Aorta (tissue), 5 donors: ENCODE data around the gene CDH2. TPM values are rescaled to one million over a fixed set of nuclear protein-coding genes. Genes with fewer than 3 reads are reported as not detected.

ENCODE experiments used
- ATAC-seq: fragments of 200-7000 bp; cut with Tn5 transposase; one replicate; pipeline ENCODE4 v1.9.1; 2022; ENCODE audit warnings: moderate library complexity; ENCODE audit not compliant: low FRiP score
- DNase-seq, 2 donors: peaks; one replicate each; pipeline ENCODE4 v3.0.0-alpha.2; 2020
- H3K27ac ChIP-seq, 2 donors: one replicate each; pipeline ENCODE4 v1.5.1; 2013; ENCODE audit warnings: low read length in 2 of 2, mild to moderate bottlenecking in 2 of 2, moderate library complexity in 2 of 2, control low read depth in 1 of 2, inconsistent platforms in 1 of 2, low read depth in 1 of 2
- H3K27me3 ChIP-seq, 2 donors: one replicate each; pipeline ENCODE4 v1.6.1; 2013; ENCODE audit warnings: control low read depth in 1 of 2, low read length in 1 of 2, mild to moderate bottlenecking in 1 of 2, moderate library complexity in 1 of 2; ENCODE audit not compliant: insufficient read depth in 2 of 2, control insufficient read depth in 1 of 2
- H3K36me3 ChIP-seq, 2 donors: one replicate each; pipeline ENCODE4 v1.6.1; 2013; ENCODE audit warnings: control low read depth in 1 of 2, low read length in 1 of 2, mild to moderate bottlenecking in 1 of 2; ENCODE audit not compliant: insufficient read depth in 2 of 2, control insufficient read depth in 1 of 2
- H3K4me1 ChIP-seq, 2 donors: one replicate each; pipeline ENCODE4 v1.6.1; 2013; ENCODE audit warnings: low read length in 2 of 2, control low read depth in 1 of 2, mild to moderate bottlenecking in 1 of 2, moderate library complexity in 1 of 2; ENCODE audit not compliant: insufficient read depth in 2 of 2, control insufficient read depth in 1 of 2
- H3K4me3 ChIP-seq, 2 donors: one replicate each; pipeline ENCODE4 v1.5.1; 2013; ENCODE audit warnings: low read length in 2 of 2, control low read depth in 1 of 2, mild to moderate bottlenecking in 1 of 2
- H3K9me3 ChIP-seq: one replicate; pipeline ENCODE4 v1.6.1; 2013; ENCODE audit warnings: mild to moderate bottlenecking, low read length; ENCODE audit not compliant: control insufficient read depth
- WGBS, 2 donors: extraction: QIAGEN DNeasy Blood & Tissue Kit; methylation state at CpG; one replicate each; pipeline ENCODE4 v1.1.7; 2013; 5-methylcytosine and 5-hydroxymethylcytosine counted together
- intact Hi-C, 2 donors: fragments of 100-400 bp; cut with DNase I; formaldehyde crosslinking; loops; one replicate each; pipeline versions ENCODE4 v1.14.2 to v1.15.0; 2022
- polyA plus RNA-seq, 2 donors: library from polyadenylated mRNA; stranded (reverse); fragments of 200-250 nt; gene quantifications; one replicate each; pipeline ENCODE4 v1.2.3, GENCODE V29; 2013
- total RNA-seq, 2 donors: library from RNA; stranded (reverse); fragmentation: NEBNext Ultra II Directional; extraction: Animal tissue kit (Norgen Biotek cat#: 25700); gene quantifications; one replicate each; pipeline ENCODE4 v1.2.1, GENCODE V29; 2021
- donor health status: healthy with polysubstance abuse.
- donor health status: Bipolar disorder and iron deficiency.
- donor health status: DM: no; HTN: no; CAD: no.
- donor health status: DM: no; HTN: no; CAD: no.
- donor health status: DM: yes; HTN: yes; CAD: no.

The CDH2 gene
- total and polyA plus RNA-seq, 4 donors: 6.9 to 13.9 (median 11.4) TPM

GRCh38 chr18:28004606-28005005 is 172.3 kb downstream of the CDH2 start:
- 0 to 8% methylated on average over 1 of the region's 1 CpG for WGBS, 2 donors
- H3K27me3 ChIP-seq: no peaks in the 10 kb centered on the region
- ATAC-seq: no peak
- no peak overlapping the region for H3K27ac ChIP-seq
- no peaks in the 10 kb centered on the region for H3K9me3 ChIP-seq
- intact Hi-C loops: loop anchor here in 1 of 2 donors (2.0 kb wide), 1 partner anchor 172 kb away; the partner anchor contains the start of gene CDH2
- no peak overlapping the region for H3K4me3 ChIP-seq
- no peak for DNase-seq
- no peaks in the 10 kb centered on the region for H3K36me3 ChIP-seq
- no peaks in the 10 kb centered on the region for H3K4me1 ChIP-seq

- Histone ChIP-seq H3K36me3 (no peaks in the 10 kb centered on the region), H3K4me1 (no peaks in the 10 kb centered on the region), H3K27me3 (no peaks in the 10 kb centered on the region), H3K4me3 (no peak overlapping the region), H3K27ac (no peak overlapping the region), H3K9me3 (no peaks in the 10 kb centered on the region)
- DNase-seq: no peak
- ATAC-seq: peak; percentile 50
- 78 to 84% methylated on average over 5 of the region's 5 CpGs for WGBS, 2 donors
- intact Hi-C loops: no loop called here
Measured at GRCh38 chr18:28003451-28003850, 173.5 kb downstream of the CDH2 start.

- H3K4me3 ChIP-seq: no peak overlapping the region
- no peaks in the 10 kb centered on the region for H3K9me3 ChIP-seq
- H3K4me1 ChIP-seq: no peaks in the 10 kb centered on the region
- 89 to 93% methylated on average over 5 of the region's 5 CpGs for WGBS, 2 donors
- ATAC-seq (no peak), DNase-seq (no peak)
- intact Hi-C loops: no loop called here
- H3K27me3 ChIP-seq: no peaks in the 10 kb centered on the region
- no peaks in the 10 kb centered on the region for H3K36me3 ChIP-seq
- H3K27ac ChIP-seq: no peak overlapping the region
Measured at GRCh38 chr18:28002841-28003240, 174.1 kb downstream of the CDH2 start.

DNA sequence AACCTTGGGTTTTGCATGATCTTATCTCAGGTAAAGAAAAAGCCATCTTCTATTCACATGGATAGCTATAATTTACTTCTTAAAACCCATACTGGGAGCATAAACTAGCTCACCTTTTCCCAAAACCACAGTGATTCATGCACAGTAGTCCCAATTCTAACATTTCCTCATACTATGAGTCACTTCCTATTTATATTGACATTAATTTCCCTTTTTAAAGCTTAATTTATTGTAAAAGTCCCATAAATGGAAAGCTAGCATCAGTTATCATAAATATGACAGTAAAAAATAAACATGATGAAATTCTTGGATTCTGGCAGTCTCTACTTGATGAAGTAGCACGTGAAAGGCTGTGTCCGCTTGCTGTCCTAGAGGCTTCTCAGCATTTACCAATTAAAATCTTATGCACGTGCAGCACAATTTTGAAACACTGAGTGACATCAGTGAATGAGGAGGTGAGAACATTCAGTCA is 180.1 kb downstream of the CDH2 start:
- no peak overlapping the region for H3K27ac ChIP-seq
- no peak overlapping the region for H3K4me3 ChIP-seq
- DNase-seq (no peak), ATAC-seq (no peak)
- intact Hi-C loops: loop anchor here in 1 of 2 donors (10.0 kb wide), 1 partner anchor 68 kb away; no protein-coding TSS in a partner anchor
- peaks cover 0 to 3% of the 10 kb centered on the region in 2 donors for H3K4me1 ChIP-seq
- H3K36me3 ChIP-seq: peaks cover 2 to 3% of the 10 kb centered on the region in 2 donors
- WGBS, 2 donors: 87 to 92% methylated on average over 3 of the region's 3 CpGs
- no peaks in the 10 kb centered on the region for H3K9me3 ChIP-seq
- no peaks in the 10 kb centered on the region for H3K27me3 ChIP-seq

DNA sequence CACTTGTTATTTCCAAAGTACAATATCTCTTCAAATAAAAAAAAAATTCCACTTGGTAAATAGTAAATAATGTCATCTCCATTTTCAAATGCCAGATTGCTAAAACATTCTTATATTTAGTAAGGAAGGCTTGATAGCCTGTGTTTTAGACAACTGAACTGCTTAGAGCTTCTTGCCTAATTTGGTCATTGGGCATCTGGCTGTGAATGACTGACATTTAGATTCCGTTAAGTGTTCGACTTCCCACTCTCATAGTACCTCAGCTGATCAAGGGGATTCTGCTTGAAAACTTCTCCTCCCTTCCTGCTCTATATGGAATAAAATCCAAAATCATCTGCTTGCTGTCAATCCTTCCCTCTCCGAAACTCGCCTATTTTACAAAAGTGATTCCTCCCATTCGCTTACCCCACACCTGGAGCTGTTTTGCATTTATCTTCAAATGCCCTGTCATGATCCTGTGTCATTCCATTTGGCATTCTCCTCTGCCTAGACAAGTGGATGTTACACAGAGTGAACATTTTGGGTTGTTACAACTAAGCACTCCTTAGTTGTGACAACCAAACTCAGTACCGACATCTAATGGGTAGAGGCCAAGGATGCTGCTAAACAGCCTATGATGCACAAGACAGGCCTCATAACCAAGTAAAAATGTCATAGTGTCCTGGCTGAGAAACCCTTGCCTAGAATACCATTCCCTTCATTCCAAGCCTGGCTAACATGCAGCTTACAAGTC is 181.0 kb downstream of the CDH2 start:
- WGBS, 2 donors: 87 to 95% methylated on average over 6 of the region's 6 CpGs
- intact Hi-C loops: loop anchor here in 1 of 2 donors (10.0 kb wide), 1 partner anchor 69 kb away; no protein-coding TSS in a partner anchor
- no peak overlapping the region for H3K27ac ChIP-seq

DNA sequence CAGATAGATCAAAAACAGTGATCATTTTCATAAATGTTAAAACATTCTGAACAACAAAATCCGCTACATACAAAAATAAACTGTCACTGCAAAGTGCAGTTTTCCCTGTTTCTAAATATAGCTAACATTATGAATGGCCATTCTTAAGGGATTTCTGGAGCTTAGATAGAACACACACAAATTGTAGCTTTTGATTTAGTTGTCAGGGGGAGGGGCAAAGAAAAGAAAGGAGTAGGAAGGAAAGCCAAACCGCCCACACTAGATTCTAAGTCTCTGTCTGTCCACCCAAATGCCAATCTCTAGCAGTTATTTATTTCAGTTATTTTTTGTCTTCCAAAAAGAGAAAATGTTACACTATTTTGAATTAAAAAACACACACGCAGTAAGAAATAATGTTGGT is 182.4 kb downstream of the CDH2 start:
- Histone ChIP-seq H3K36me3 (peaks cover 2 to 3% of the 10 kb centered on the region in 2 donors), H3K27me3 (no peaks in the 10 kb centered on the region), H3K9me3 (no peaks in the 10 kb centered on the region), H3K4me1 (peaks cover 0 to 3% of the 10 kb centered on the region in 2 donors), H3K4me3 (no peak overlapping the region), H3K27ac (no peak overlapping the region)
- DNase-seq (no peak), ATAC-seq (no peak)
- 8 to 10% methylated on average over 3 of the region's 3 CpGs for WGBS, 2 donors
- intact Hi-C loops: loop anchor here in 1 of 2 donors (10.0 kb wide), 1 partner anchor 70 kb away; no protein-coding TSS in a partner anchor

More for the DNA sequence above, 181.0 kb downstream of the CDH2 start:
- H3K4me1 ChIP-seq: peaks cover 0 to 3% of the 10 kb centered on the region in 2 donors
- peaks cover 2 to 3% of the 10 kb centered on the region in 2 donors for H3K36me3 ChIP-seq
- DNase-seq: no peak
- H3K9me3 ChIP-seq: no peaks in the 10 kb centered on the region
- no peaks in the 10 kb centered on the region for H3K27me3 ChIP-seq
- no peak for ATAC-seq
- no peak overlapping the region for H3K4me3 ChIP-seq

- 91 to 94% methylated on average over 2 of the region's 2 CpGs for WGBS, 2 donors
- no peak overlapping the region for H3K27ac ChIP-seq
- DNase-seq (no peak), ATAC-seq (no peak)
- no peaks in the 10 kb centered on the region for H3K9me3 ChIP-seq
- H3K27me3 ChIP-seq: no peaks in the 10 kb centered on the region
- peaks cover 0 to under 1% of the 10 kb centered on the region in 2 donors for H3K4me1 ChIP-seq
- H3K36me3 ChIP-seq: peaks cover 2 to 3% of the 10 kb centered on the region in 2 donors
- intact Hi-C loops: loop anchor here in 1 of 2 donors (10.0 kb wide), 1 partner anchor 73 kb away; no protein-coding TSS in a partner anchor
- H3K4me3 ChIP-seq: no peak overlapping the region
Measured at GRCh38 chr18:27991391-27991790, 185.5 kb downstream of the CDH2 start.

- WGBS, 2 donors: 95 to 97% methylated on average over 7 of the region's 7 CpGs
- ATAC-seq: no peak
Measured at GRCh38 chr18:27985832-27986231, 191.1 kb downstream of the CDH2 start.

DNA sequence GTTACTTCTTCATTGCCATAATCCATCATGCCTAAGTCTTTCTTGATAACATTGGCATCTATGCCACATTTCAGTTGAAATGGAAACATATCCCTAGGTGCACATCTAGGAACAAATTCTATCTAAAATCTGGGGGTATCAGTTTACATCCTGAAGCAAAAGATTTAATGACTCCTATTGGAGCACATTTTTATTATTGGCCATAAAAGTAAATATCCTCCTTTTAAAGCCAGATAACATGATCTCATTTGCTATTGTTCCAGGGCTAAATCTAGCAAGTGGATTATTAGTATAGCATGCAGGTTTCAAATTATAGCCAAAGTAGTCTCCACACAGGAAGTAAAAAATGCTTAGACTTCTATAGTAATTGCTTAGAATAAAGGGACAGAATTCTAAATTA is 193.2 kb downstream of the CDH2 start:
- no peak overlapping the region for H3K27ac ChIP-seq
- H3K4me1 ChIP-seq: no peaks in the 10 kb centered on the region
- intact Hi-C loops: no loop called here
- no peak overlapping the region for H3K4me3 ChIP-seq
- DNase-seq (no peak), ATAC-seq (no peak)
- no peaks in the 10 kb centered on the region for H3K27me3 ChIP-seq
- H3K9me3 ChIP-seq: no peaks in the 10 kb centered on the region
- H3K36me3 ChIP-seq: peaks cover 0 to 5% of the 10 kb centered on the region in 2 donors

More at GRCh38 chr18:27985832-27986231, 191.1 kb downstream of the CDH2 start:
- no peaks in the 10 kb centered on the region for H3K4me1 ChIP-seq
- H3K4me3 ChIP-seq: no peak overlapping the region
- H3K9me3 ChIP-seq: no peaks in the 10 kb centered on the region
- no peaks in the 10 kb centered on the region for H3K27me3 ChIP-seq
- intact Hi-C loops: no loop called here
- H3K36me3 ChIP-seq: no peaks in the 10 kb centered on the region
- no peak overlapping the region for H3K27ac ChIP-seq
- no peak for DNase-seq
